PC-9 (cell line): ENCODE results near the gene PTPN11. TPM values are rescaled to one million over a fixed set of nuclear protein-coding genes. Genes with fewer than 3 reads are reported as not detected.

Source experiments
- BruUV-seq: library from RNA; stranded (reverse); fragments of 400-500 nt; replicated peaks from 2 replicates; lab custom pipeline; 2021; lab: Mats Ljungman, UMichigan
- CTCF ChIA-PET: fragments of 300-600 bp; sonication (Branson Sonifier 250); formaldehyde crosslinking; loops from one replicate; lab custom pipeline; 2022; ENCODE audit warnings: antibody characterized with exemption; lab: Charles Lee
- POLR2A ChIA-PET: fragments of 300-600 bp; sonication (Branson Sonifier 250); formaldehyde crosslinking; loops from one replicate; lab custom pipeline; 2022; ENCODE audit warnings: antibody characterized with exemption; ENCODE audit not compliant: unreplicated experiment; lab: Charles Lee
- DNase-seq, 2 experiments: peaks; one replicate each; pipeline versions ENCODE4 v3.0.0 to v3.0.0-alpha.2; 2015 to 2022; ENCODE audit warnings: mixed read lengths in 1 of 2
- H2AFZ ChIP-seq: fragments of 200-600 bp; sonication (generic); 2 replicates; pipeline ENCODE4 v1.8.1; 2017; ENCODE audit warnings: antibody characterized with exemption
- H3F3A ChIP-seq: fragments of 200-600 bp; sonication (generic); 2 replicates; pipeline ENCODE4 v1.8.1; 2017; ENCODE audit warnings: antibody characterized with exemption, mild to moderate bottlenecking, low read depth; ENCODE audit not compliant: insufficient read depth
- H3K27ac ChIP-seq: fragments of 200-600 bp; sonication (generic); 2 replicates; pipeline ENCODE4 v1.6.1; 2016; ENCODE audit warnings: mixed run types
- H3K27me3 ChIP-seq: fragments of 200-600 bp; sonication (generic); 2 replicates; pipeline ENCODE4 v1.6.1; 2016; ENCODE audit warnings: low read depth, mixed run types; ENCODE audit not compliant: insufficient read depth
- H3K36me3 ChIP-seq: fragments of 200-600 bp; sonication (generic); 2 replicates; pipeline ENCODE4 v1.6.1; 2016; ENCODE audit warnings: low read depth, mixed run types
- H3K4me1 ChIP-seq: fragments of 200-600 bp; sonication (generic); replicated peaks from 2 replicates; pipeline ENCODE4 v1.6.1; 2016; ENCODE audit warnings: mixed run types; ENCODE audit not compliant: insufficient read depth
- H3K4me2 ChIP-seq: fragments of 200-600 bp; sonication (generic); 2 replicates; pipeline ENCODE4 v1.6.1; 2017; ENCODE audit warnings: mixed run types
- H3K4me3 ChIP-seq: fragments of 200-600 bp; sonication (generic); 2 replicates; pipeline ENCODE4 v1.6.1; 2016; ENCODE audit warnings: mixed run types
- H3K79me2 ChIP-seq: fragments of 200-600 bp; sonication (generic); 2 replicates; pipeline ENCODE4 v1.6.1; 2017; ENCODE audit warnings: low read depth, mixed run types
- H3K9me2 ChIP-seq: fragments of 200-600 bp; sonication (generic); 2 replicates; pipeline ENCODE4 v1.8.1; 2017; ENCODE audit warnings: mild to moderate bottlenecking; ENCODE audit not compliant: insufficient read depth
- H3K9me3 ChIP-seq: fragments of 200-600 bp; sonication (generic); 2 replicates; pipeline ENCODE4 v1.8.1; 2016; ENCODE audit warnings: low read depth; ENCODE audit not compliant: insufficient read depth
- H4K20me1 ChIP-seq: fragments of 200-600 bp; sonication (generic); 2 replicates; pipeline ENCODE4 v1.8.1; 2017; ENCODE audit not compliant: insufficient read depth
- CTCF ChIP-seq: fragments of 200-600 bp; sonication (generic); conservative IDR thresholded peaks from 2 replicates; pipeline ENCODE4 v1.6.1; 2017; ENCODE audit warnings: mixed run types, antibody characterized with exemption, mild to moderate bottlenecking, moderate library complexity
- EZH2 ChIP-seq: fragments of 200-600 bp; sonication (generic); IDR thresholded peaks from 2 replicates; pipeline ENCODE4 v1.8.0; 2017; ENCODE audit warnings: antibody characterized with exemption, low read depth
- intact Hi-C: fragments of 100-400 bp; cut with micrococcal nuclease; formaldehyde crosslinking; loops from one replicate; pipeline ENCODE4 v1.10.0; 2022; ENCODE audit not compliant: unreplicated experiment
- total RNA-seq: library from RNA; stranded (reverse); gene quantifications from 2 replicates; pipeline ENCODE4 v1.2.3, GENCODE V29; 2021

The PTPN11 gene
- total RNA-seq, 1 experiment from 2014 or later = 113 TPM

- ChIA-PET POLR2A (no interaction called here), CTCF (no interaction called here)
- BruUV-seq = no TSS peak
- peak; percentile 35; the same call in 1 of the 2 replicates for TF ChIP-seq CTCF
- no peak for TF ChIP-seq EZH2
- no peak overlapping the region for H3K27ac ChIP-seq
- no peak overlapping the region for H2AFZ ChIP-seq
- no peak for DNase-seq
- peaks cover 6% of the 10 kb centered on the region for H4K20me1 ChIP-seq
- H3K4me2 ChIP-seq = no peak overlapping the region
- intact Hi-C loops = no loop called here
- peaks cover 8% of the 10 kb centered on the region; the same call in 1 of the 2 replicates for H3F3A ChIP-seq
- no peak overlapping the region for H3K4me3 ChIP-seq
- no peaks in the 10 kb centered on the region for H3K79me2 ChIP-seq
- no peaks in the 10 kb centered on the region for H3K27me3 ChIP-seq
- 0 out of 2 replicates have a peak, but pooled peaks cover 18% of the 10 kb centered on the region for H3K36me3 ChIP-seq
- H3K9me3 ChIP-seq = no peaks in the 10 kb centered on the region
- H3K4me1 ChIP-seq = no peaks in the 10 kb centered on the region
- H3K9me2 ChIP-seq = no peaks in the 10 kb centered on the region
Measured at GRCh38 chr12:112473056-112473455, 54.3 kb downstream of the PTPN11 start.

- ChIA-PET CTCF (no interaction called here), POLR2A (no interaction called here)
- Histone ChIP-seq H3K27me3 (no peaks in the 10 kb centered on the region), H3K9me2 (no peaks in the 10 kb centered on the region), H3F3A (no peaks in the 10 kb centered on the region), H3K4me2 (no peak overlapping the region), H3K36me3 (0 out of 2 replicates have a peak, but pooled peaks cover 13% of the 10 kb centered on the region), H3K79me2 (no peaks in the 10 kb centered on the region), H3K9me3 (no peaks in the 10 kb centered on the region), H3K27ac (no peak overlapping the region), H3K4me3 (no peak overlapping the region), H2AFZ (no peak overlapping the region), H4K20me1 (no peaks in the 10 kb centered on the region), H3K4me1 (no peaks in the 10 kb centered on the region)
- no peak for DNase-seq
- no peak for TF ChIP-seq EZH2
- TF ChIP-seq CTCF = no peak
- no TSS peak for BruUV-seq
- intact Hi-C loops = no loop called here
Measured at GRCh38 chr12:112479413-112479812, 60.7 kb downstream of the PTPN11 start.

- 0 out of 2 replicates have a peak, but pooled peaks cover 13% of the 10 kb centered on the region for H3K36me3 ChIP-seq
- no peak overlapping the region for H3K27ac ChIP-seq
Measured at GRCh38 chr12:112480931-112481330, 62.2 kb downstream of the PTPN11 start.

More at GRCh38 chr12:112480931-112481330, 62.2 kb downstream of the PTPN11 start:
- intact Hi-C loops = no loop called here
- Histone ChIP-seq H3F3A (no peaks in the 10 kb centered on the region), H3K4me1 (no peaks in the 10 kb centered on the region), H3K9me2 (no peaks in the 10 kb centered on the region), H3K4me2 (no peak overlapping the region), H3K79me2 (no peaks in the 10 kb centered on the region), H3K27me3 (no peaks in the 10 kb centered on the region), H2AFZ (no peak overlapping the region), H3K9me3 (no peaks in the 10 kb centered on the region), H3K4me3 (no peak overlapping the region), H4K20me1 (no peaks in the 10 kb centered on the region)
- POLR2A ChIA-PET = no interaction called here
- BruUV-seq = no TSS peak
- no peak for DNase-seq
- no peak for TF ChIP-seq CTCF
- no peak for TF ChIP-seq EZH2
- CTCF ChIA-PET = no interaction called here
